Stimulated activated CD8-positive, alpha-beta memory T cell treated with anti-CD3 and anti-CD28 coated beads, Interleukin-7, amount 100 ng/mL, for 1 hour (primary cell): Measurements from ENCODE around the gene FRMD1.
"Not testable (repeated sequence)": the region's sequence is repeated elsewhere in the genome, so short reads cannot be mapped to it uniquely, and the experiment has no call there.

Source experiments
- DNase-seq, 2 donors: peaks; one replicate each; pipeline ENCODE4 v3.0.0-alpha.2; 2020; ENCODE audit warnings: low read depth in 2 of 2

FRMD1 gene

GRCh38 chr6:168078175-168078942 lies 653 bp downstream of the FRMD1 start:
- DNase-seq, result no peak

- DNase-seq, result not testable (repeated sequence)
Observed at GRCh38 chr6:168077401-168077800, 1.6 kb downstream of the FRMD1 start.

GRCh38 chr6:168075787-168076202 lies 3.2 kb downstream of the FRMD1 start:
- DNase-seq, result no peak

- no peak for DNase-seq
Observed at GRCh38 chr6:168075216-168075615, 3.8 kb downstream of the FRMD1 start.

- DNase-seq, result no peak
Observed at GRCh38 chr6:168073937-168074730, 4.9 kb downstream of the FRMD1 start.

GRCh38 chr6:168072730-168073129 lies 6.3 kb downstream of the FRMD1 start:
- no peak for DNase-seq

- no peak for DNase-seq
Observed at GRCh38 chr6:168072261-168072660, 6.8 kb downstream of the FRMD1 start.

GRCh38 chr6:168071620-168072019 lies 7.4 kb downstream of the FRMD1 start:
- no peak for DNase-seq

GRCh38 chr6:168070804-168071203 lies 8.2 kb downstream of the FRMD1 start:
- DNase-seq, result no peak

- no peak for DNase-seq
Observed at GRCh38 chr6:168067081-168067759, 11.8 kb downstream of the FRMD1 start.

- DNase-seq, result no peak
Observed at GRCh38 chr6:168064226-168064807, 14.7 kb downstream of the FRMD1 start.

- no peak for DNase-seq
Observed at GRCh38 chr6:168063431-168063830, 15.6 kb downstream of the FRMD1 start.

- no peak for DNase-seq
Observed at GRCh38 chr6:168062346-168063289, 16.4 kb downstream of the FRMD1 start.

- no peak for DNase-seq
Observed at GRCh38 chr6:168061269-168062210, 17.5 kb downstream of the FRMD1 start.

GRCh38 chr6:168060521-168060931 lies 18.5 kb downstream of the FRMD1 start:
- no peak for DNase-seq

GRCh38 chr6:168058691-168059551 lies 20.1 kb downstream of the FRMD1 start:
- DNase-seq, result no peak

- DNase-seq, result no peak
Observed at GRCh38 chr6:168057836-168058235, 21.2 kb downstream of the FRMD1 start.

- DNase-seq, result no peak
Observed at GRCh38 chr6:168056892-168057527, 22.0 kb downstream of the FRMD1 start.
